Measurements from ENCODE around the gene RXYLT1.

DNA sequence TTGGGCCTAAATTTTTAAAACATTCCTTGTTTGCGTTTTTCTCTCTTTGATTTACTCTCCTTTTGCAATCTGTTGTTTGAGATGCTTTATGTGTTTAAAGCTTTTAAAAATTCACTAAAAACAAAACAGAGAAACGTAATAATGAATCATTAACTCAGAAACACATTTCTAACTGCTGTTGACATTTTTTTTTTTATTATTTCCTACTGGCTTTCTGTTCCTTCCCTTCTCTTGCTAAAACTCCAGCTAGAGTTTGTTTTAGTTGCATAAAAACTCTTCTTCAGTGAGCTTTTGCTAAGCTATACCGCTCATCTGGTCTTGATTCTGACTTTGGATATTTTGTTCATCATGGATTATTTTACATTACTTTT is 35.8 kb downstream of the RXYLT1 start:
- TF ChIP-seq, protein P1, sequence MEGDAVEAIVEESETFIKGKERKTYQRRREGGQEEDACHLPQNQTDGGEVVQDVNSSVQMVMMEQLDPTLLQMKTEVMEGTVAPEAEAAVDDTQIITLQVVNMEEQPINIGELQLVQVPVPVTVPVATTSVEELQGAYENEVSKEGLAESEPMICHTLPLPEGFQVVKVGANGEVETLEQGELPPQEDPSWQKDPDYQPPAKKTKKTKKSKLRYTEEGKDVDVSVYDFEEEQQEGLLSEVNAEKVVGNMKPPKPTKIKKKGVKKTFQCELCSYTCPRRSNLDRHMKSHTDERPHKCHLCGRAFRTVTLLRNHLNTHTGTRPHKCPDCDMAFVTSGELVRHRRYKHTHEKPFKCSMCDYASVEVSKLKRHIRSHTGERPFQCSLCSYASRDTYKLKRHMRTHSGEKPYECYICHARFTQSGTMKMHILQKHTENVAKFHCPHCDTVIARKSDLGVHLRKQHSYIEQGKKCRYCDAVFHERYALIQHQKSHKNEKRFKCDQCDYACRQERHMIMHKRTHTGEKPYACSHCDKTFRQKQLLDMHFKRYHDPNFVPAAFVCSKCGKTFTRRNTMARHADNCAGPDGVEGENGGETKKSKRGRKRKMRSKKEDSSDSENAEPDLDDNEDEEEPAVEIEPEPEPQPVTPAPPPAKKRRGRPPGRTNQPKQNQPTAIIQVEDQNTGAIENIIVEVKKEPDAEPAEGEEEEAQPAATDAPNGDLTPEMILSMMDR (IDR thresholded peaks at IDR 0.05) = no peak
- no peak for TF ChIP-seq POLR2A (IDR thresholded peaks at IDR 0.05)
